A549 (cell line): ENCODE results near the gene MAL.

Source experiments
- CBX8 ChIP-seq: fragments of 200-600 bp; sonication (generic); IDR thresholded peaks from 2 replicates; pipeline ENCODE4 v1.6.1; 2016
- CTCF ChIP-seq: fragments of >200 bp; sonication (Bioruptor Twin); formaldehyde crosslinking; IDR thresholded peaks from 3 replicates; pipeline ENCODE4 v1.5.1; 2016
- E2F6 ChIP-seq: IDR thresholded peaks from 2 replicates; pipeline ENCODE4 v1.6.1; 2012; ENCODE audit warnings: low read depth, borderline replicate concordance
- NR3C1 ChIP-seq: fragments of >200 bp; sonication (Bioruptor Twin); formaldehyde crosslinking; IDR thresholded peaks from 3 replicates; pipeline ENCODE4 v1.6.1; 2017
- PBX3 ChIP-seq: IDR thresholded peaks from 2 replicates; pipeline ENCODE4 v1.6.1; 2012
- PHF8 ChIP-seq: fragments of 200-600 bp; sonication (generic); IDR thresholded peaks from 2 replicates; pipeline ENCODE4 v1.6.1; 2016; ENCODE audit warnings: low read depth, mild to moderate bottlenecking, antibody characterized with exemption, moderate library complexity, borderline replicate concordance
- POLR2A ChIP-seq: IDR thresholded peaks from 2 replicates; pipeline ENCODE4 v1.6.1; 2012; ENCODE audit warnings: mild to moderate bottlenecking, low read length
- RFX5 ChIP-seq: fragments of 450-650 bp; IDR thresholded peaks from 2 replicates; pipeline ENCODE4 v1.7.1; 2014; ENCODE audit warnings: antibody characterized with exemption, mild to moderate bottlenecking, moderate library complexity
- USF2 ChIP-seq: fragments of 450-650 bp; IDR thresholded peaks from 2 replicates; pipeline ENCODE4 v1.6.1; 2014; ENCODE audit warnings: antibody characterized with exemption

- no peak for TF ChIP-seq PBX3
- TF ChIP-seq PHF8, result no peak
- TF ChIP-seq E2F6, result no peak
- TF ChIP-seq POLR2A, result no peak
- no peak for TF ChIP-seq USF2
- no peak for TF ChIP-seq NR3C1
- no peak for TF ChIP-seq CTCF
- no peak for TF ChIP-seq CBX8
- no peak for TF ChIP-seq RFX5
These were observed 26.1 kb upstream of the MAL start for GRCh38 chr2:94999431-94999883.
